WI38 (cell line): Measurements from ENCODE around the gene PSMA8.

Experiments used
- H3K4me3 ChIP-seq: 2 replicates; pipeline ENCODE4 v1.5.1; 2011; ENCODE audit warnings: low read depth, mild to moderate bottlenecking, control low read depth, low read length
- TF ChIP-seq, protein P1 (sequence below): IDR thresholded peaks from 2 replicates; pipeline ENCODE4 v1.5.1; 2012; ENCODE audit warnings: low read depth, mild to moderate bottlenecking, control low read depth, low read length

PSMA8 gene

DNA sequence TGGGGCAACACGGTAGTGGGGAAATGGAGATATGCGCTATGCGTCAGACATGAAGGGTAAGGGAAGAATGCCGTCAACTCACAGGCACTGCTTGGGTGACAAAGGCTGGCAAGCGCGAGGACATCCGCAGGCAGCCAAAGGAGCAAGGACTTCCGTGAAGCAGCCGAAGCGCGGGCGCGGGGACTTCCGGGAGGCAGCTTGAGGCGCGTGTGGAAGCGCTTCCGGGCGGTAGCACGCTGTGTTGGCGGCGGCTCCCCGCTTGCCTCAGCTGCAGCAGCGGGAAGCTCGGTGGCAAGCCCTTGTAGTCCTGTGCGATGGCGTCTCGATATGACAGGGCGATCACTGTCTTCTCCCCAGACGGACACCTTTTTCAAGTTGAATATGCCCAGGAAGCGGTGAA lies at the start of gene PSMA8:
TSS of gene PSMA8 (plus strand) at position 218 of the 400 bp plus-strand sequence. CDS start at position 315, 97 bp downstream.
- TF ChIP-seq, protein P1, sequence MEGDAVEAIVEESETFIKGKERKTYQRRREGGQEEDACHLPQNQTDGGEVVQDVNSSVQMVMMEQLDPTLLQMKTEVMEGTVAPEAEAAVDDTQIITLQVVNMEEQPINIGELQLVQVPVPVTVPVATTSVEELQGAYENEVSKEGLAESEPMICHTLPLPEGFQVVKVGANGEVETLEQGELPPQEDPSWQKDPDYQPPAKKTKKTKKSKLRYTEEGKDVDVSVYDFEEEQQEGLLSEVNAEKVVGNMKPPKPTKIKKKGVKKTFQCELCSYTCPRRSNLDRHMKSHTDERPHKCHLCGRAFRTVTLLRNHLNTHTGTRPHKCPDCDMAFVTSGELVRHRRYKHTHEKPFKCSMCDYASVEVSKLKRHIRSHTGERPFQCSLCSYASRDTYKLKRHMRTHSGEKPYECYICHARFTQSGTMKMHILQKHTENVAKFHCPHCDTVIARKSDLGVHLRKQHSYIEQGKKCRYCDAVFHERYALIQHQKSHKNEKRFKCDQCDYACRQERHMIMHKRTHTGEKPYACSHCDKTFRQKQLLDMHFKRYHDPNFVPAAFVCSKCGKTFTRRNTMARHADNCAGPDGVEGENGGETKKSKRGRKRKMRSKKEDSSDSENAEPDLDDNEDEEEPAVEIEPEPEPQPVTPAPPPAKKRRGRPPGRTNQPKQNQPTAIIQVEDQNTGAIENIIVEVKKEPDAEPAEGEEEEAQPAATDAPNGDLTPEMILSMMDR, result no peak
- H3K4me3 ChIP-seq, result no peak within 1 kb of the TSS

DNA sequence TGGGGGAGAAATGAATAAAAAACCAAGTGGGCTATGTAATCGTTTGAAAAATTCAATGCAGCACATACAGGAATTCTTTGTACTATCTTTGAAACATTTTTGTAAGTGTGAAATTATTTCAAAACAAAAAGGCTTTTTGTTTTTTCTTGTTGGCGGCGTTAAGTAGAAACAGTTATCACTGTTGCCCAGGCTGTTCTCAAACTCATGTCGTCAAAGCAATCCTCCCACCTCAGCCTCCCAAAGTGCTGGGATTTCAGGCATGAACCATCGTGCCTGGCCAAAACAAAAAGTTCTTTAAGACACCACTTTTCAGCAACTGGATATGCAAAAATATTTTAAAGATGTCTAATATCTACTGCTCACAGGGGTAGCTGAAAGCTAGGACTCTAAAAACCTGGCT lies 48.6 kb upstream of the PSMA8 start:
- TF ChIP-seq, protein P1, result no peak
- H3K4me3 ChIP-seq, result no peak overlapping the region

DNA sequence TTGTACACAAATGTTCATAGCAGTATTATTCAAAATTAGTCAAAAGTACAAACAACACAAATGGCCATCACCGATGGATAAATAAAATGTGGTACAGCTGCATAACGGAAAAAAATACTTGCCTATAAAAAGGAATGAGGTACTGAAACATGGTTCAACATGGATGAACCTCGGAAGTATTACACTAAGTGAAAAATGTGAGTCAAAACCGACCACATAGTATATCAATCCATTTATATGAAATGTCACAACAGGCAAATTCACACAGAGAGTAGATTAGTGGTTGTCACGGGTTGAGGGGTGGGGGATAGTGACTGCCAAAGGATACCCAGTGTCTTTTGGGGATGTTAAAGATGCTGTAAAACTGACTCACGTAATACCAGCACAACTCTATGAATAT lies 46.7 kb upstream of the PSMA8 start:
- no peak overlapping the region for H3K4me3 ChIP-seq
- TF ChIP-seq, protein P1, result no peak

DNA sequence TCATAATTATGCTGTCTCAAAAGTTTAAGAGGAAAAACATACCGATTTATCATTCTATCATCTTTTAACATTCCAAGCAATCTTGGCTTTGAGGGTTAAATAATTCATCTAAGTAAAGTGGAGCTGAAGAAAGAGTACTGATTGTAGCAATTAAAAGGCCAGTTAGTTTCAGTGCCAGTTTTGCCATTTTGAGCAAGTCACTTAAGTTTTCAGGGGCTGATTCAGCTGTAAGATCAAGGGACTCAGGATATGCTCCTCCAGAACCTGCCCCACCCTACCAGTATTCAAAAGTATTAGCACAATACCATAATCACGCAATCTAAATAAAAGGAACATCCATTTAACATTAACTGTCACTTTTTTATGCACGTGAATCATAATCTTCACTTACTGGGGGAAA lies 45.2 kb upstream of the PSMA8 start:
- peak overlapping the region; percentile 95 for H3K4me3 ChIP-seq
- TF ChIP-seq, protein P1, result no peak

DNA sequence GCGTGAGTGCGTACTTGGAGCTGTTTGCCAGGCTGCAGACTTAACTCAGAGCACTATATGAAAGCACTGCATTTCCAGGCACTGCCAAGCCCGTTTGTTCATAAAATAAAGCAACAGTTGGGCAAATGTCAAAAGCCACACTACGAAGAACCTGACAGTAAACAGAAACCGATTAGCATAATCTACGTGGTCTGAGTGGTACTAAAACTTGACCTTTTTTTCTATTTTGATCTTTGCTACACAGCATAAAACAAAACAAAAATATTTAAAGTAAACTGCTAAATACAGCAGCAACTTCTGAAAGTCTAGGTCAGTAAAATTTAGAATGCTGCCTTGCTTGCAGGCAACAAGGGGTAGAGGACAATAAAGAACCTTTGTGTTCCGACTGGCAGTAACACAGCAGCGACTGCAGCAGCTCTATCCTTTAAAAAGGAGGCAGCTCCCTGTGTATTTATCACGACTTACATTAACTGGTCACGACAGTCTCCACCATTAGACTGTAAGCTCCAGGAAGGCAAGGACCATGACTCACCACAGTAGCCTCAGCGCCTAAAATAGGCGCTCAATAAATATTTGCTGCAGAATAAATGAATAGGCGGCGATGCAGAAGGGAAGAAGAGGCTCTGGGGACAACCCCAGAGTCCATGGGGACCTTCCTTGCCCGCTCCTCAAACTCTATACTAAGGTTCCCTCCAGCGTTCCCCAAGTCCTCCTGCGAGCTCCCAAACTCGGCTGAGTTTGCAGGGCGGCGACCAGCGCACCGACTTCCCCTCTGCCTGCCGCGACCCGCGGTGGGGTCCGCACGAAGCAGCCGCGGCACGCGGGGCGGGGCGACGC lies 44.2 kb upstream of the PSMA8 start:
- peak overlapping the region; percentile 95 for H3K4me3 ChIP-seq
- TF ChIP-seq, protein P1, result no peak

DNA sequence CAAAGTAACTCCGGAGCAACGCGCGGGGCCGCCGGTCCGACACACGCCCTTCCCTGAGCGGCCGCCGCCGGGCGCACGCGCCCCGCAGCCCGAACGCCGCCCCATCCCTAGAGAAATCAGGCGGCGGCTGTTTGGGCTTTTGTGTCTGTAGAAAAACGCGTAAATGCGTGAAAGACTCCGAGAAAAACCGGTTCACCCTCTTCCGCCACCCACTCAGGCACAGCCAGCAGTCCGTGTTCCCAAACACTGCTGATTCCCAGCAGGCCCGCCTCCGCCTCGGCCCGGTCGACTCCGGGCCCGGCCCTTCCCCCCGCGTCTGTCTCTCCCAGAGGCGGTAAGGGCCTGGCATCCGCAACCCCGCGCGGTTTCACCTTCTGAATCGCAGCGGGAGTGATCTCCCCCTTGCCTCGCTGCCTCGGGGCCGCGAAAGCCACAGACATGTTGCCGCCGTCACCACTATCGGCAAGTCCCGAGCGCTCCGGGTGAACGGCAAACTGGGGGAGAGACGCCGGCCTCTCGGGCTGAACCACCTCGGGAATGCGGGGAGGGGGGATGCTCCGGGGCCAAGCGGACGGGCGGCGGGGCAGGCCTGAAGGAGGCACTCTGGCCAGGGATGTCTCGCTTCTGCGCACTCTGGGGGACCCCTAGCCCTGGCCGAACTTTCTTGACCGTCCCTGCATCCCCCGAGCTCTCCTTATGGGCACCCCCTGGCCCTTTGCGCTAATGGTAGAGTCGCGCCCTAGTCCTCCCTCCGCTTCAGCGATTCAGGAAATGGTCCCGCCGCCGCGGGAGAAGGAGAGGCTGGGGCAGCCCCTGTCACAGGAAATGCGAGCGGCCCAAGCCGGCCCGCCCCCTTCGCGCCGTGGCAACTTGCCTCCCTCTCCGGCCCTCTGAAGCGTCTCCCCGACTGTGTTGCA lies 43.3 kb upstream of the PSMA8 start, which contains the start of gene SS18:
TSS of gene SS18 (minus strand) at position 484 of the 917 bp plus-strand sequence. CDS start at position 440, 44 bp downstream.
- peak within 1 kb of the TSS; percentile 95 for H3K4me3 ChIP-seq
- TF ChIP-seq, protein P1, result no peak
